Measurements from ENCODE around the gene IL13RA2. TPM values are rescaled to one million over a fixed set of nuclear protein-coding genes. Genes with fewer than 3 reads are reported as not detected.

IL13RA2 gene, protein sequence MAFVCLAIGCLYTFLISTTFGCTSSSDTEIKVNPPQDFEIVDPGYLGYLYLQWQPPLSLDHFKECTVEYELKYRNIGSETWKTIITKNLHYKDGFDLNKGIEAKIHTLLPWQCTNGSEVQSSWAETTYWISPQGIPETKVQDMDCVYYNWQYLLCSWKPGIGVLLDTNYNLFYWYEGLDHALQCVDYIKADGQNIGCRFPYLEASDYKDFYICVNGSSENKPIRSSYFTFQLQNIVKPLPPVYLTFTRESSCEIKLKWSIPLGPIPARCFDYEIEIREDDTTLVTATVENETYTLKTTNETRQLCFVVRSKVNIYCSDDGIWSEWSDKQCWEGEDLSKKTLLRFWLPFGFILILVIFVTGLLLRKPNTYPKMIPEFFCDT
- total RNA-seq (2016; rRNA removed; fragmentation: Illumina TruSeq; extraction: Trizol) (not detected in 2 replicates), polyA plus RNA-seq (2011; rRNA removed) (not detected in 2 replicates), polyA minus RNA-seq (2011; rRNA and poly(A)+ RNA removed; ENCODE audit: low replicate concordance) (not detected in 2 replicates), Bru-seq, nascent RNA (not detected), BruChase-seq, experiment 1, labeled RNA remaining after a 6-hour chase (not detected), BruChase-seq, experiment 2, labeled RNA remaining after a 2-hour chase (not detected)
- not detected in 2 replicates for total RNA-seq (2016; cell fraction: cytosol; rRNA removed; fragmentation: Illumina TruSeq; extraction: Trizol; ENCODE audit: low read depth)
- not detected in 2 replicates for total RNA-seq (2016; cell fraction: insoluble cytoplasmic fraction; rRNA removed; fragmentation: Illumina TruSeq; extraction: Trizol)
- not detected in 2 replicates for total RNA-seq (2016; cell fraction: membrane; rRNA removed; fragmentation: Illumina TruSeq; extraction: Trizol)
- total RNA-seq (2016; cell fraction: nucleus; rRNA removed; fragmentation: Illumina TruSeq; extraction: Trizol) = not detected in 2 replicates
- not detected in 2 replicates for polyA plus RNA-seq (2011; cell fraction: cytosol; rRNA removed)
- polyA plus RNA-seq (2011; cell fraction: nucleus; rRNA removed) = not detected in 2 replicates
- polyA plus RNA-seq (2012) = not detected in 2 replicates
- polyA plus RNA-seq (2016; cell fraction: cytosol; fragmentation: Illumina TruSeq; extraction: Trizol; ENCODE audit: low read depth) = not detected in 2 replicates
- polyA plus RNA-seq (2016; cell fraction: insoluble cytoplasmic fraction; fragmentation: Illumina TruSeq; extraction: Trizol; ENCODE audit: low read depth) = not detected in 2 replicates
- not detected in 2 replicates for polyA plus RNA-seq (2016; cell fraction: membrane; fragmentation: Illumina TruSeq; extraction: Trizol; ENCODE audit: low read depth)
- polyA plus RNA-seq (2016; cell fraction: nucleus; fragmentation: Illumina TruSeq; extraction: Trizol; ENCODE audit: insufficient read depth, low read depth) = not detected in 2 replicates
- polyA minus RNA-seq (2011; cell fraction: cytosol; rRNA and poly(A)+ RNA removed) = not detected in 2 replicates
- not detected in 2 replicates for polyA minus RNA-seq (2011; cell fraction: nucleus; rRNA and poly(A)+ RNA removed)
- long read RNA-seq, experiment 1 = 0 reads
- long read RNA-seq, experiment 2 = 0 reads

DNA sequence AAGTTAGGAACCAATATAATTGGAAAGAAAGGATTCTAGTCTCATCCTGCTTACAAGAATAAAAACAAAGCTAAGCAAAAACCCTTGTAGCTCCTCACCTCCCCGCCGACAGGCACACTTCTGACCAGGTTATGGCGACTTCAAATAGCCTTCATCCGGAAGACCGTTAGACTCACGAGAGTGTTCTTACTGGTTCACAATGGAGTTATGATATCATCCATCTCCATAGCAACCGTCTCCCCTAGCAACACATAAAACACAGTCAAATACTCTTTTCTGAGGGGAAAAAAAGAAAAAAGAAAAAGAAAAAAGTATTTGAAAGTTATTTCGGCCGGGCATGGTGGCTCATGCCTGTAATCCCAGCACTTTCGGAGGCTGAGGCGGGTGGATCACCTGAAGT, at the start of gene IL13RA2:
TSS of gene IL13RA2 (minus strand) at position 162 of the 400 bp plus-strand sequence. CDS start 347 bp downstream, outside the sequence.
- FAIRE-seq (no peak), DNase-seq (ENCODE audit: low spot score) (no peak), ATAC-seq (no peak)
- H3K4me2 ChIP-seq (ENCODE audit: low read depth, low read length) = no peak within 1 kb of the TSS
- H3K27ac ChIP-seq (ENCODE audit: extremely low read length, insufficient read depth, low read length) = no peak within 1 kb of the TSS
- no peak within 1 kb of the TSS for H3K4me3 ChIP-seq (replicated peaks in 1 of 3; ENCODE audit: insufficient read depth in 1 of 3, low read depth in 2 of 3, low read length in 3 of 3)
- H3K4me1 ChIP-seq (ENCODE audit: insufficient read depth, low read length) = no peaks in the 10 kb centered on the region
- no peak within 1 kb of the TSS for H3K9ac ChIP-seq (ENCODE audit: insufficient read depth, low read depth, low read length)
- ChIA-PET POLR2A (no interaction called here), CTCF (ENCODE audit: low intra/inter-chr PET ratio, low total read pairs) (no interaction called here)
- in situ Hi-C loops (cut with HindIII; ENCODE audit: extremely low pct_ligation_motif_present, low pct_unique_long_range_greater_than_20kb) = no loop called here
- TF ChIP-seq RFX1 (IDR thresholded peaks at IDR 0.05) = peak; percentile 28; the same call in 1 of the 2 replicates
- no peak for TF ChIP-seq NFYC (CRISPR knock-in tag; IDR thresholded peaks at IDR 0.05)
- TF ChIP-seq MED13 (CRISPR knock-in tag; IDR thresholded peaks at IDR 0.05) = no peak
- no peak for TF ChIP-seq ZNF207 (IDR thresholded peaks at IDR 0.05; ENCODE audit: borderline replicate concordance)
- no peaks in the 10 kb centered on the region for H4K20me1 ChIP-seq (ENCODE audit: insufficient read depth, low read length)
- H3K9me3 ChIP-seq (ENCODE audit: low read length) = no peaks in the 10 kb centered on the region
- no peaks in the 10 kb centered on the region for H3K79me2 ChIP-seq (ENCODE audit: insufficient read depth, low read length)
- intact Hi-C loops (cut with micrococcal nuclease; ENCODE audit: unreplicated experiment) = loop anchor here (5.0 kb wide), 1 partner anchor 475 kb away; no protein-coding TSS in a partner anchor
- no peaks in the 10 kb centered on the region for H3K27me3 ChIP-seq (ENCODE audit: control insufficient read depth in 1 of 2, insufficient read depth in 2 of 2, low read length in 2 of 2)
- H2AFZ ChIP-seq (ENCODE audit: low read length) = no peak within 1 kb of the TSS
- WGBS (ENCODE audit: low lambda C conversion rate) = 48% methylated on average over 11 of the region's 11 CpGs
- no peaks in the 10 kb centered on the region for H3K36me3 ChIP-seq (replicated peaks in 1 of 2; ENCODE audit: control insufficient read depth in 1 of 2, insufficient read depth in 2 of 2, low read length in 2 of 2)
- no TSS peak for BruUV-seq (replicated peaks)
